Liver (tissue), 9 donors: ENCODE data around the gene CDKN3. TPM values are rescaled to one million over a fixed set of nuclear protein-coding genes. Genes with fewer than 3 reads are reported as not detected.

ENCODE experiments used
- DNase-seq: peaks from one replicate; pipeline ENCODE4 v3.0.0-alpha.2; 2017; ENCODE audit warnings: low spot score
- H3K27ac ChIP-seq, 2 donors: one replicate each; pipeline ENCODE4 v1.7.0; 2013; ENCODE audit warnings: inconsistent platforms in 2 of 2, low read length in 2 of 2, control low read depth in 1 of 2, low read depth in 1 of 2, mild to moderate bottlenecking in 1 of 2
- H3K27me3 ChIP-seq, 4 donors: one replicate each; pipeline versions ENCODE4 v1.6.1 to v1.7.0; 2013; ENCODE audit warnings: low read length in 3 of 4, inconsistent platforms in 1 of 4, mild to moderate bottlenecking in 1 of 4, moderate library complexity in 1 of 4; ENCODE audit not compliant: control insufficient read depth in 4 of 4, insufficient read depth in 4 of 4
- H3K36me3 ChIP-seq, 4 donors: one replicate each; pipeline versions ENCODE4 v1.6.1 to v1.7.0; 2013; ENCODE audit warnings: low read length in 3 of 4, mild to moderate bottlenecking in 3 of 4, low read depth in 1 of 4, moderate library complexity in 1 of 4; ENCODE audit not compliant: control insufficient read depth in 4 of 4, insufficient read depth in 3 of 4
- H3K4me1 ChIP-seq, 4 donors: one replicate each; pipeline versions ENCODE4 v1.6.1 to v1.7.0; 2013; ENCODE audit warnings: low read length in 3 of 4, mild to moderate bottlenecking in 3 of 4, moderate library complexity in 1 of 4; ENCODE audit not compliant: control insufficient read depth in 4 of 4, insufficient read depth in 4 of 4
- H3K4me3 ChIP-seq, 3 donors: one replicate each; pipeline versions ENCODE4 v1.6.1 to v1.7.0; 2013; ENCODE audit warnings: low read length in 3 of 3, control low read depth in 1 of 3, low read depth in 1 of 3, mild to moderate bottlenecking in 1 of 3
- H3K9ac ChIP-seq, 2 donors: one replicate each; pipeline ENCODE4 v1.7.0; 2013; ENCODE audit warnings: low read length in 2 of 2, mild to moderate bottlenecking in 2 of 2, moderate library complexity in 2 of 2, control low read depth in 1 of 2, low read depth in 1 of 2
- H3K9me3 ChIP-seq, 4 donors: one replicate each; pipeline versions ENCODE4 v1.6.1 to v1.7.0; 2013; ENCODE audit warnings: low read length in 3 of 4; ENCODE audit not compliant: control insufficient read depth in 4 of 4
- EGR1 ChIP-seq, 2 donors: IDR thresholded peaks; 2 replicates each; pipeline ENCODE4 v1.6.1; 2016 to 2018; ENCODE audit warnings: antibody characterized with exemption in 2 of 2, low read depth in 2 of 2
- FOXA1 ChIP-seq: IDR thresholded peaks from 2 replicates; pipeline ENCODE4 v1.6.1; 2016; ENCODE audit warnings: antibody characterized with exemption
- FOXA2 ChIP-seq: IDR thresholded peaks from 2 replicates; pipeline ENCODE4 v1.6.1; 2016; ENCODE audit warnings: antibody characterized with exemption
- GABPA ChIP-seq, 2 donors: IDR thresholded peaks in 1 of 2; conservative IDR thresholded peaks in 1 of 2; 2 replicates each; pipeline ENCODE4 v1.6.1; 2016; ENCODE audit warnings: antibody characterized with exemption in 2 of 2, mild to moderate bottlenecking in 1 of 2, moderate library complexity in 1 of 2
- HNF4A ChIP-seq, 2 donors: conservative IDR thresholded peaks; 2 replicates each; pipeline ENCODE4 v1.6.1; 2016; ENCODE audit warnings: antibody characterized with exemption in 2 of 2, mild to moderate bottlenecking in 2 of 2
- HNF4G ChIP-seq: IDR thresholded peaks from 2 replicates; pipeline ENCODE4 v1.6.1; 2016; ENCODE audit warnings: antibody characterized with exemption
- JUND ChIP-seq, 2 donors: IDR thresholded peaks; 2 replicates each; pipeline ENCODE4 v1.6.1; 2016; ENCODE audit warnings: antibody characterized with exemption in 2 of 2
- MAX ChIP-seq: IDR thresholded peaks from 2 replicates; pipeline ENCODE4 v1.6.1; 2016; ENCODE audit warnings: antibody characterized with exemption
- NR2F2 ChIP-seq: IDR thresholded peaks from 2 replicates; pipeline ENCODE4 v1.6.1; 2016; ENCODE audit warnings: antibody characterized with exemption
- RAD21 ChIP-seq, 2 donors: IDR thresholded peaks; 2 replicates each; pipeline ENCODE4 v1.6.1; 2016; ENCODE audit warnings: antibody characterized with exemption in 2 of 2, mild to moderate bottlenecking in 2 of 2
- REST ChIP-seq: IDR thresholded peaks from 2 replicates; pipeline ENCODE4 v1.6.1; 2016; ENCODE audit warnings: antibody characterized with exemption, mild to moderate bottlenecking
- RXRA ChIP-seq, 2 donors: IDR thresholded peaks; 2 replicates each; pipeline ENCODE4 v1.6.1; 2017 to 2018; ENCODE audit warnings: antibody characterized with exemption in 2 of 2, mild to moderate bottlenecking in 1 of 2
- SP1 ChIP-seq: IDR thresholded peaks from 2 replicates; pipeline ENCODE4 v1.6.1; 2018; ENCODE audit warnings: antibody characterized with exemption, mild to moderate bottlenecking
- YY1 ChIP-seq: IDR thresholded peaks from 2 replicates; pipeline ENCODE4 v1.6.1; 2016; ENCODE audit warnings: antibody characterized with exemption, mild to moderate bottlenecking
- ZBTB33 ChIP-seq: IDR thresholded peaks from 2 replicates; pipeline ENCODE4 v1.6.1; 2016; ENCODE audit warnings: antibody characterized with exemption
- whole genome bisulfite sequencing: extraction: QIAGEN DNeasy Blood & Tissue Kit; methylation state at CpG from one replicate; pipeline ENCODE4 v1.1.7; 2013; 5-methylcytosine and 5-hydroxymethylcytosine counted together
- polyA plus RNA-seq, 2 donors: library from polyadenylated mRNA; stranded (reverse) in 1 of 2; unstranded in 1 of 2; fragments of 200-250 nt in 1 of 2; fragments of >200 nt in 1 of 2; fragmentation: Nextera tagmentation in 1 of 2; extraction: Ambion mirVana in 1 of 2; gene quantifications; one replicate each; pipeline versions ENCODE4 v1.2.1 to v1.2.3, GENCODE V29; 2013 to 2015
- total RNA-seq, 2 donors: library from RNA; depleted of rRNA; stranded (reverse); fragments of >200 nt; gene quantifications; one replicate each; pipeline ENCODE4 v1.2.3, GENCODE V29; 2014
- TF ChIP-seq, protein P1 (sequence below): fragments of 150-350 bp; IDR thresholded peaks from 2 replicates; pipeline ENCODE4 v1.5.1; 2017; ENCODE audit warnings: improper control_type of control experiment, low read depth, low read length; ENCODE audit not compliant: missing input control
- TF ChIP-seq, protein P2 (sequence below): IDR thresholded peaks from 2 replicates; pipeline ENCODE4 v1.6.1; 2016; ENCODE audit warnings: antibody characterized with exemption
- donor health status: healthy.
- donor health status: healthy.
- donor health status: healthy.
- donor health status: healthy.
- donor health status: healthy.

Gene CDKN3
- total and polyA plus RNA-seq, 4 donors, result 0.50 to 33.9 (median 2.8) TPM

DNA sequence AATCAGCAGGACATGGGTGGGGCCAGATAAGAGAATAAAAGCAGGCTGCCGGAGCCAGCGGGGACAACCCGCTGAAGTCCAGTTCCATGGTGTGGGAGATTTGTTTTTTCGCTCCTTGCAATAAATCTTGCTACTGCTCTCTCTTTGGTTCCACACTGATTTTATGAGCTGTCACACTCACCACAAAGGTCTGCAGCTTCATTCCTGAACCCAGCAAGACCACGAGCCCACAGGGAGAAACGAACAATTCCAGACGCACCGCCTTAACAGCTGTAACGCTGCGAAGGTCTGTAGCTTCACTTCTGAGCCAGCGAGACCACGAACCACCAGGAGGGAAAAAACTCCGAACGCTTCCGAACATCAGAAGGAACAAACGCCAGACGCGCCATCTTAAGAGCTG, 47.2 kb downstream of the CDKN3 start:
- Histone ChIP-seq H3K27ac (no peak overlapping the region), H3K36me3 (no peaks in the 10 kb centered on the region), H3K27me3 (no peaks in the 10 kb centered on the region), H3K4me3 (no peak overlapping the region), H3K4me1 (peaks cover 3 to 20% (median 10%) of the 10 kb centered on the region in 4 donors), H3K9ac (no peak overlapping the region), H3K9me3 (no peaks in the 10 kb centered on the region)
- no peak for TF ChIP-seq MAX
- no peak for TF ChIP-seq YY1
- TF ChIP-seq ZBTB33, result no peak
- no peak for TF ChIP-seq HNF4A (conservative IDR thresholded peaks at IDR 0.05)
- TF ChIP-seq, protein P1, sequence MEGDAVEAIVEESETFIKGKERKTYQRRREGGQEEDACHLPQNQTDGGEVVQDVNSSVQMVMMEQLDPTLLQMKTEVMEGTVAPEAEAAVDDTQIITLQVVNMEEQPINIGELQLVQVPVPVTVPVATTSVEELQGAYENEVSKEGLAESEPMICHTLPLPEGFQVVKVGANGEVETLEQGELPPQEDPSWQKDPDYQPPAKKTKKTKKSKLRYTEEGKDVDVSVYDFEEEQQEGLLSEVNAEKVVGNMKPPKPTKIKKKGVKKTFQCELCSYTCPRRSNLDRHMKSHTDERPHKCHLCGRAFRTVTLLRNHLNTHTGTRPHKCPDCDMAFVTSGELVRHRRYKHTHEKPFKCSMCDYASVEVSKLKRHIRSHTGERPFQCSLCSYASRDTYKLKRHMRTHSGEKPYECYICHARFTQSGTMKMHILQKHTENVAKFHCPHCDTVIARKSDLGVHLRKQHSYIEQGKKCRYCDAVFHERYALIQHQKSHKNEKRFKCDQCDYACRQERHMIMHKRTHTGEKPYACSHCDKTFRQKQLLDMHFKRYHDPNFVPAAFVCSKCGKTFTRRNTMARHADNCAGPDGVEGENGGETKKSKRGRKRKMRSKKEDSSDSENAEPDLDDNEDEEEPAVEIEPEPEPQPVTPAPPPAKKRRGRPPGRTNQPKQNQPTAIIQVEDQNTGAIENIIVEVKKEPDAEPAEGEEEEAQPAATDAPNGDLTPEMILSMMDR, result no peak
- TF ChIP-seq FOXA1, result no peak
- TF ChIP-seq REST, result no peak
- no peak for TF ChIP-seq FOXA2
- no peak for TF ChIP-seq EGR1 (IDR thresholded peaks at IDR 0.05; ENCODE audit: low read depth in 2 of 2)
- TF ChIP-seq RAD21 (IDR thresholded peaks at IDR 0.05), result no peak
- no peak for TF ChIP-seq GABPA (IDR thresholded peaks at IDR 0.05 in 1 of 2, conservative IDR thresholded peaks at IDR 0.05 in 1 of 2)
- TF ChIP-seq HNF4G, result no peak
- TF ChIP-seq, protein P2, sequence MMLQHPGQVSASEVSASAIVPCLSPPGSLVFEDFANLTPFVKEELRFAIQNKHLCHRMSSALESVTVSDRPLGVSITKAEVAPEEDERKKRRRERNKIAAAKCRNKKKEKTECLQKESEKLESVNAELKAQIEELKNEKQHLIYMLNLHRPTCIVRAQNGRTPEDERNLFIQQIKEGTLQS, result no peak
- TF ChIP-seq JUND (IDR thresholded peaks at IDR 0.05), result no peak
- TF ChIP-seq SP1, result no peak
- TF ChIP-seq RXRA (IDR thresholded peaks at IDR 0.05), result no peak
- no peak for TF ChIP-seq NR2F2
- DNase-seq, result no peak
- WGBS, result 96% methylated on average over 18 of the region's 18 CpGs

DNA sequence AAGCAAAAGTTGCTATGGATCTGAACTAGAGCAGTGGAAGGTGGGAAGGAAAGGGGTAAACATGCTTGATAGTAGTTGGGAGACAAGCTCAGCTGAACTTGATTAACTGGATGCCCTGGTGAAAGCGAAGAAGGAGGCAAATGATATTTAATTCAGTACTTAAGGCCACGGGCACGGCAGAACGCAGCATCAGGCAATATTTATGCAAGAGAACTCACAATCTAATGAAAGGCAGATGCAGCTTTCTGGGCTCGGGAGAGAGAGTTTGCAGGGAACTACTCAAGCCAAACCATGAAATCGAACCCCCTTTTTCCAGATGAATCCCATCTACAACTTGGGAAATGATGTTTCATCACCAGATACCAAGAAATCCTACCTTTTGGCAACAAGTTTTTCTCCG, 47.9 kb downstream of the CDKN3 start:
- Histone ChIP-seq H3K9ac (no peak overlapping the region), H3K27ac (no peak overlapping the region), H3K4me1 (peaks cover 0 to 15% (median 8%) of the 10 kb centered on the region in 4 donors), H3K4me3 (no peak overlapping the region), H3K36me3 (no peaks in the 10 kb centered on the region), H3K9me3 (no peaks in the 10 kb centered on the region), H3K27me3 (no peaks in the 10 kb centered on the region)
- WGBS, result 96% methylated on average over 7 of the region's 7 CpGs
- no peak for TF ChIP-seq RAD21 (IDR thresholded peaks at IDR 0.05)
- no peak for TF ChIP-seq HNF4A (conservative IDR thresholded peaks at IDR 0.05)
- no peak for DNase-seq
